Measurements from ENCODE around the gene NODAL.
"Not testable (repeated sequence)": the region's sequence is repeated elsewhere in the genome, so short reads cannot be mapped to it uniquely, and the experiment has no call there.

The NODAL gene

GRCh38 chr10:70441161-70441894 is at the start of gene NODAL:
Gene NODAL (minus strand): TSS chr10:70441681. CDS start chr10:70441667, 14 bp downstream.
- DNase-seq (ENCODE audit: low spot score) = no peak

GRCh38 chr10:70490142-70490541 is 48.7 kb upstream of the NODAL start:
- DNase-seq (ENCODE audit: low spot score) = no peak

GRCh38 chr10:70487824-70488223 is 46.3 kb upstream of the NODAL start:
- DNase-seq (ENCODE audit: low spot score) = no peak

DNA sequence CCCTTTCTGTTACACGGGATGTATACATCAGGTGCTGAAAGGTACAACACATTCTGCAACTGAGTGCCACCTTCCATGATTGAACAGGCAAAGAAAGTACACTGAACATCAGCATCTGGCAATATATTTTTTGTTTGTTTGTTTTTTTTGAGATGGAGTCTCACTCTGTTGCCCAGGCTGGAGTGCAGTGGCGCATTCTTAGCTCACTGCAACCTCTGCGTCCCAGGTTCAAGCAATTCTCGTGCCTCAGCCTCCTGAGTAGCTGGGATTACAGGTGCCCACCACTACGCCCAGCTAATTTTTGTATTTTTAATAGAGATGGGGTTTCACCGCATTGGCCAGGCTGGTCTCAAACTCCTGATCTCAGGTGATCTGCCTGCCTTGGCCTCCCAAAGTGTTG is 42.4 kb upstream of the NODAL start:
- DNase-seq (ENCODE audit: low spot score) = not testable (repeated sequence)

DNA sequence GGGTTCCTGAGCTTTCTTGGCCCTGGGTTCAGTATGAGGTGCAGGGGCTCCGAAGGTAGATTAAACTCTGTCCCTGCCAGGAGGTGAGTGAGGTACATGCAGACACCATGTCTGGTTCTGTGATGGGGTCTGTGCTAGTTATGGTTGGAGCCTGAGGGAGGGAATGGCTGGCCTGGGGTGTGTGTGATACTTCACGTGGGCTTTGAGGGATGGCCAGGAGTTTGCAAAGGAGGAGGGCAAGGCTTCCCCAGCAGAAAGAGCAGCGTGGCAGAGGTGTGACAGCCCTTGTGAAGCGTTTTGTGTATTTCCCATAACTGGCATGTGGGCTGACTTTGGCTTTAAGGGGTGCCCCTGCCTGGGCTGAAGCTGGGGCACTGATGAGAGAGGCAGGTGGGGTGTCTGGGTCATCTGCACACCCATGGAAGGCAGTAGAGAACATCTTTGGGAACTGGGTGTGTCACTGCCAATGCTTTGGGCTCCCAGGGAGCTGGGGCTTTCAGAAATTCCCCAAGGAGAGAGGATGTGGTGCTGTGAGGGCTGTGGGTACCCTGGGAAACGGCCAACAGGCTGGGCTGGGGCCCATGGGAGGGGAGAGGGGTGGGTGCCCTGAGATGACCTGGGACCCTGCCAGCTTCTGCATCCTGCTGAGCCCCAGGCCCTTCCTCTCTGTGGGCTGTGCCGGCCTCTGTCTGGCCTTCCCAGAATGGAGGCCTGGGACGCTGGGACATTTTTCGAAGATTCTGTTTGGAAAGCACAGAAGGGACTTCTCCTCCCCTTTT is 41.7 kb upstream of the NODAL start:
- DNase-seq (ENCODE audit: low spot score) = no peak

DNA sequence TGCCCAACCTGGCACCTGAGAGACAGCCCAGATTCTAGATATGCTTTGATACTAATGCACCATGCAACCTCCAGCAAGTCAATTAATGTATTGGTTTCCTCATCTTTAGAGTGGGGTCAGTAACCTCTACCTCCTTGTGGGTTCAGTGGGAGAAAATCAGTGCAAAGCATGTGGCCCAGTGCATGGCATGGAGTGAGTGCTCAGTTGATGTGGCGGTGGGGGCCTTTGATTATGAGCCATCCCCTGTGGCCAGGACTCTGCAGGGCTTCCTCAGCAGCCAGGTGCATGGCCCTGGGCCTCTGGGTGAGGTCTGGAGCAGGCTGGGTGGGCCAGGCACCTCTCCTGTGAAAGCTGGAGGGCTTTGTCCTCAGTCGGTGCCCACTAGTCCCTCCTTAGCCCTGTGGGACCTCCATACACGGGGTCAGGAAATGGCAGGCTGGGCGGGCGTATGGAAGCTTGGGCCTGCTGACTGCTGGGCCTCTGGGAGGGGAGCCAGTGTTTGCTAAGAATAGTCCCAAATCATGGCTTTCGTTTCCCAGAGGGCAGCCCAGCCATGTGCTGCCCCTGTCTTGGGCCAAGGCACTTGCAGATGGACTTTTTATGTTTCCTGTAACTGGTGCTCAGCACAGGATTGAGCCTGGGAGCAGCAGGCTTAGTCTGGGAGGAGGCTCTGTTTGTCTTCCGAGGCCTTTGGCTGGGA is 40.5 kb upstream of the NODAL start:
- DNase-seq (ENCODE audit: low spot score) = peak; percentile 51

DNA sequence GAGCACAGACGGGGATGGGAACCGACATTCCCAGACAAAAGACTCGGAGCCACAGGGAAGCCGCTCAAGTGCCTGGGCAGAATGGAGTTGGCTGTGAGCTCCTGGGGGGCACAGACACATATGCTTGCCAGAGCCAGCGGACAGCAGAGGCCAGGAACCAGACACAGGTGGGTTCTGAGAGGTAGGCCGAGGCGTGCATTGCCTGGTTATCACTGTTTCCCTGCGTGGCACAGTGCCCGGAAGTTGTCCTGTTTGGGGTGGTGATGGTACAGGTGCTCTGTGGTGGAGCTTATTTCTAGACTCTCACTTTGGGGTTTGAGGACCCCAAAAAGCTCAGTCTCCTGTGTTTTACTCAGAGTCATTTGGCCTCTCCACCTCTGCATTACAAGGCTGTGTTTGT is 39.6 kb upstream of the NODAL start:
- no peak for DNase-seq (ENCODE audit: low spot score)

DNA sequence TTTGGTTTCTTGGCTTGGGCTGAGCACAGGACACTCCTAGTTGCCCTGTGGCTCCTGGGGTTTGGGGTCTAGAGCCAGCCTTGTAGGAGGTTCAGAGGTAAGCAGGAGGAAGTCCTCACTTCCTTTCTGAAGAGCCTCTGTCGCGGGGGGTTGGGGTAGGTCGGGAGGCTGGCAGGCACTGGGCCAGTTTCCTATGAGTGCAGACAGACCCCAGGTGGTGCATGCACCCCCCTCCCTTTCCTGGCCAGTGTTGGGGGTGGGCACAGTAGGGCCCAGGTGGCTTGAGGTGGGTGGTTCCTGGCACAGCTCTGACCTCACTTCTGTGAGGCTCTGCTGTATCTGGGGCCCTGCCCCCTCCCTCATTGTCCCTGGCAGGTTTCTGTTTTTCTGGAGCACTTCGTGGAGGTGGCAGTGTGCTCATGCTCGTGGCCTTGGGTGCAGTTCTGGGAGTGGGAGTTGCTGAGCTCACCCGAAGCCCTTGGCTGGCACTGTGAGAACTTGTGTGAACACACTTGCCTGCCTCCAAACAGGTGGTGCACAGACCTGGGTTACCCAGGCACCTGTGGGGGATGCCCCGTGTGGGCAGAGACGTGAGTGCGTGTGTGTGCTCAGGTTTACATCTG is 38.9 kb upstream of the NODAL start:
- DNase-seq (ENCODE audit: low spot score) = no peak

DNA sequence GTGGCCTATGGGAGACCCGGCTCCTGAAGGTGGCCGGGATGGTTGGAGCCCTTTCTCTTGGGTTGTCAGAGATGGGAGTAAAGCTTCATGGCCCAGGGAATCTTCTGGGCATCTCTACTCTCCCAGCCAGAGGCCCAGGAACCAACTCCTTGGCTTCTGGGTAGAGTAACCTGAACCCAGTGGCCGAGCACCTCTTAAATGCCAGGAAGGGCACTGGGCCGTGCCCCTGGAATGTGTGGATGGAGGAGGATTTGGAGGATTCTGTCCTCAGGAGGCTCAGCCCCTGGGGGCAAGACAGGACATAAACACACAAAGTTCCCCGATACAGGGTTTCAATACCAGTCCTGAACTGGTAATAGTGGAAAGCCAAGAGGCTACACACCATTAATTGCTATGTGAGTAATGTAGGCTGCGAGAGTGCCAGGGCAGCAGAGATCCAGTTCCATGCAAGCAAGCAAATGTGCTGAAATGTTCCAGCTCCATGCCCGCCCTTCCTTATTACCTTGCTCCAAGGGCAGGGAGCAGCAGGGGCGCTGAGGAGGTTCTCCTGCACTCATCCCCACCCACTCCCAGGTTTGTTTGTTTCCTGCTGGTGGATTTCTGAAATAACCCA is 38.3 kb upstream of the NODAL start:
- DNase-seq (ENCODE audit: low spot score) = no peak

DNA sequence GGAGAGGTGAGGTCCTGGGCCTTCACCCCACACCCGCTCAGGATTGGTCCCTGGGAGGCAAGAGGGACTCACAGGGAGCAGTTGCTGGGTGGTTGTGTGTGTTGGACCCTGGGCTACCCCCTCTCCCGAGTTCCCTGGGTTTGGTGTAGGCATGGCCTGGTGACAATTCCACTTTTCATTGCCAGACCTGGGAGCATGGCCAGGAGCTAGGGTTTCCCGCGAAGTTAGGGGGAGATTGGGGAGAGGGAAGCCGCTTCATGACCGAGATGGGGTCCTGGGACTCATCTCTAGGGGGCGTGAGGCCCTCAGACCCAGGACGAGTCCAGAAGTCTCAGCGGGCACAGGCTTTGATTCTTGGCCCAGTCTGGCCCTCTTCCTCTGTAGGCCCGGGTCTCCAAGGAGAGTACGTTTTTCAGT is 37.7 kb upstream of the NODAL start:
- DNase-seq (ENCODE audit: low spot score) = no peak

GRCh38 chr10:70478191-70479164 is 37.0 kb upstream of the NODAL start, which contains the start of gene PALD1:
Gene PALD1 (plus strand): TSS chr10:70478767. CDS start chr10:70525952, 47,185 bp downstream.
- DNase-seq (ENCODE audit: low spot score) = peak; percentile 56

GRCh38 chr10:70477661-70478162 is 36.2 kb upstream of the NODAL start:
- no peak for DNase-seq (ENCODE audit: low spot score)

DNA sequence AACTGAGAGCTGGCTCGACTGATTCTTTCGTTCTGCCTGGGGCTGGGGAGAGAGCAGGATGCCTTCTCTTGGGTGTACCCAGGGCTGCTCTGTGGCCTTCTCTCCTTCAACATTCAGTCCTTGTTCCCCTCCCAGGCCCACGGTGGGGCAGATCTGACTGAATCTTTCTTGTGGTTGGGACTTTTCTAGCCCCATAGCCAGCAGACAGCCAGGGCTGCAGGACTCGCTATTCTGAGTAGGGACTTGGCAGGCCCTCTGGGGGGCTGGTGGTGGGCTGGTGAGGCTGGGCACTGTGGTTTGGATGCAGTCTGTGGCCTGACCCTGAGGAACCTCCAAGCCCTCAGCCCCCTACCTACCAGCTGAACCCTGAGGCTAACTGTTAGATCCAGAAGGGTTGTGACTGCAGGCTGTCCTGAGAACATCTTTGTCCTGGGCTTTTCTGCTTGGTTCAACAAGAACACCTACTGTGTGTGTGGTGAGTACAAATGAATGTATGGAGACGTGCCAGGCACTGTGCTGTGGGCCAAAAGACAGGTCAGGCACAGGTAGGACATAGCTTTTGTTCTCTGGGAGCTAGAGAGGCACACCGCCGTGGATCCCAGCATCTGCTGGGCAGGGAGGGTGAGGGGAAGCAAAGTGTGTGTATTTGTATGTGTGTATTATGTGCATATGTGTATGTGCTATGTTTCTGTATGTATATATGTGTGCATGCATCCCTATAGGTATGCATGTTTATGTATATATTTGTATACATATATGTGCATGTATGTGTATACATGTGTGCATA is 35.0 kb upstream of the NODAL start:
- DNase-seq (ENCODE audit: low spot score) = no peak

GRCh38 chr10:70475661-70476060 is 34.2 kb upstream of the NODAL start:
- no peak for DNase-seq (ENCODE audit: low spot score)

DNA sequence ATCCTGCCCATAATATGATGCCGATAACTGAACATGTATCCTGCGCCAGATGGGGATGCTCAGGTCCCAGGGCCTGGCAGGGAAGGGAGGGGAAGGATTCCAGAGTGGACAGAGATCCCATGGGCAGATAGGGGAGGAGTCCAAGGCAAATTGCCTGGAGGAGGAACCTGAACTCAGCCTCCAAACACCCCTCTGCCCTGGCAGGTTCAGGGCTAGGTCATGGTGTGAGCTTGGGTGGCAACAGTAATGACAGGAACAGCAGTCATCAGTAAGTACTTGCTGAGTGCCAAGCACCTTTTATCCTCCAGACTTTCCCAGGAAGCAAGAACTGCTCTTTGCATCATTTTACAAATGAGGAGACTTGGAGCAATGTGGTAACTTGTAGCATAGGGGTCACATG is 33.3 kb upstream of the NODAL start:
- DNase-seq (ENCODE audit: low spot score) = no peak

- DNase-seq (ENCODE audit: low spot score) = no peak
These were observed 31.4 kb upstream of the NODAL start for GRCh38 chr10:70472799-70473454.

- DNase-seq (ENCODE audit: low spot score) = no peak
These were observed 25.5 kb upstream of the NODAL start for GRCh38 chr10:70466951-70467350.

- no peak for DNase-seq (ENCODE audit: low spot score)
These were observed 24.4 kb upstream of the NODAL start for GRCh38 chr10:70465832-70466231.

DNA sequence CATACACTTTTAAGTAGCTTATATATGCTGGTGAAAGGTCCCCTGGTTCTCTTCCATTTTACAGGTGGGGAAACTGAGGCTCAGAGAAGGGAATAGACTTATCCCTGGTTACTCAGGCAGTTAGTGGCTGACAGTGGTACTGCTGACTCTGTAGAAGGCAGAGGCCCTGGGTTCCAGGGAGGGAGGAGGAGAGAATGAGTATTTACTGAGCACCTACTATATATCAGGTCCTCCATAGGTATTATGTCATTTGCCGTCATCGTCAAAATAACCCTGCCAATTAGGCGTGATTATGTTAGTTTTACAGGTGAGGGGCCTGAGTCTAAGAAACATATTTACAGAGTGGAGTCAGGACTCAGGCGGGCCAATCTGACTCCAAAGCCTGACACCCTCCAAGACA is 23.8 kb upstream of the NODAL start:
- DNase-seq (ENCODE audit: low spot score) = no peak

Data from globus pallidus (tissue), 1 donor.